Measurements from ENCODE around the gene HGFAC. TPM values are rescaled to one million over a fixed set of nuclear protein-coding genes. Genes with fewer than 3 reads are reported as not detected.

HGFAC gene
- total RNA-seq, 1 experiment from 2014 or later, result 0.28 TPM

DNA sequence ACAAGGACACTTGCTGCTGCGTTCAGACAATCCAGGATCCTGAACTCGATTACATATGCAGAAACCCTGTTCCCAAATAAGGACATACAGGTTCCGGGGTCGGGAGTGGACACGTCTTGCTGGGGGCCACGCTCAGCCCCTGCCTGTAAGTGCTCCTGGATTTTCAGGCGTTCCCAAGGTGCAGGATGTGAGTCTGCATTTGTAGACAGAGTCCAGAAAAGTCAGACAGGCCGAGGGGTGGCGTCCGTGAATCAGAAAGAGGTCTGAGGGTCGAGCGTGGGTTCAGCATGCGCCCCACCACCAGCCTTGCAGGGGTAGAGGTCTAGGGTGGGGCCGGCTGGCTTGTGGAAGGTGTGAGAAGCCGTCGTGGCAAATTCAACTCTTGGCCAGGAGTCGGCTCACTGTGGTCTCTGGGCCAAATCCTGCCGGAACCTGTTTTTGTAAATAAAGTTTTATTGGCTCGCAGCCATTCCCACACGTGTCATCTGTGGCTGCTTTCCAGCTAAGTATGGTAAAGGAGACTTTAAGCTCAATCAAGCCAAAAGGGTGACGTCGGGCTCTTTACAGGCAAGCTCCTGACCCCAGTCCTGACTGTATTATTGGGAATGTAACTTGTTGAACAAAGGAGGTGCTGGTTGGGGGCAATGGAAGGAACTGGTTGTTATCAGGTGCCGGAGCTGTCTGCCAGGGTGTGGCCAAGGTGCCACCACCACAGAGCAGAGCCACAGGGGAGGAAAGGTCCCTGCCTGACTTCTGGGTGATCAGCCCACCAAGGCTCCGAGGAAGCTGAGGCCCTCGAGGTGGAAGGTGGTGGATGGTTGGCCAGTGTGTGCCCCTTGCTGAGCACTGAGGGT lies 28.7 kb downstream of the HGFAC start:
- POLR2A ChIA-PET, result interaction anchor here (0.9 to 1.0 kb wide), 2 partner anchors 9 to 10 kb away, joined by 4 read pairs; no protein-coding TSS in a partner anchor
- H3K27me3 Mint-ChIP-seq (ENCODE audit: insufficient read depth, unreplicated experiment), result no peaks in the 10 kb centered on the region
- BruUV-seq (replicated peaks), result no TSS peak
- intact Hi-C loops (cut with micrococcal nuclease), result no loop called here
- DNase-seq (ENCODE audit: unreplicated experiment), result peak; percentile 79
- H3K4me1 Mint-ChIP-seq (ENCODE audit: insufficient read depth, unreplicated experiment), result peaks cover 6% of the 10 kb centered on the region
- H3K36me3 Mint-ChIP-seq (ENCODE audit: insufficient read depth, unreplicated experiment), result no peaks in the 10 kb centered on the region
- TF ChIP-seq, protein P1, sequence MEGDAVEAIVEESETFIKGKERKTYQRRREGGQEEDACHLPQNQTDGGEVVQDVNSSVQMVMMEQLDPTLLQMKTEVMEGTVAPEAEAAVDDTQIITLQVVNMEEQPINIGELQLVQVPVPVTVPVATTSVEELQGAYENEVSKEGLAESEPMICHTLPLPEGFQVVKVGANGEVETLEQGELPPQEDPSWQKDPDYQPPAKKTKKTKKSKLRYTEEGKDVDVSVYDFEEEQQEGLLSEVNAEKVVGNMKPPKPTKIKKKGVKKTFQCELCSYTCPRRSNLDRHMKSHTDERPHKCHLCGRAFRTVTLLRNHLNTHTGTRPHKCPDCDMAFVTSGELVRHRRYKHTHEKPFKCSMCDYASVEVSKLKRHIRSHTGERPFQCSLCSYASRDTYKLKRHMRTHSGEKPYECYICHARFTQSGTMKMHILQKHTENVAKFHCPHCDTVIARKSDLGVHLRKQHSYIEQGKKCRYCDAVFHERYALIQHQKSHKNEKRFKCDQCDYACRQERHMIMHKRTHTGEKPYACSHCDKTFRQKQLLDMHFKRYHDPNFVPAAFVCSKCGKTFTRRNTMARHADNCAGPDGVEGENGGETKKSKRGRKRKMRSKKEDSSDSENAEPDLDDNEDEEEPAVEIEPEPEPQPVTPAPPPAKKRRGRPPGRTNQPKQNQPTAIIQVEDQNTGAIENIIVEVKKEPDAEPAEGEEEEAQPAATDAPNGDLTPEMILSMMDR (IDR thresholded peaks at IDR 0.05; ENCODE audit: unreplicated experiment), result no peak
- no peaks in the 10 kb centered on the region for H3K9me3 Mint-ChIP-seq (ENCODE audit: unreplicated experiment)
- CTCF ChIA-PET, result interaction anchor here (0.8 to 3.7 kb wide), 2 partner anchors 10 to 124 kb away, joined by 5 to 26 read pairs; no protein-coding TSS in a partner anchor
- H3K4me3 Mint-ChIP-seq (ENCODE audit: unreplicated experiment), result no peak overlapping the region
- H3K27ac Mint-ChIP-seq (ENCODE audit: low read depth, unreplicated experiment), result no peak overlapping the region

DNA sequence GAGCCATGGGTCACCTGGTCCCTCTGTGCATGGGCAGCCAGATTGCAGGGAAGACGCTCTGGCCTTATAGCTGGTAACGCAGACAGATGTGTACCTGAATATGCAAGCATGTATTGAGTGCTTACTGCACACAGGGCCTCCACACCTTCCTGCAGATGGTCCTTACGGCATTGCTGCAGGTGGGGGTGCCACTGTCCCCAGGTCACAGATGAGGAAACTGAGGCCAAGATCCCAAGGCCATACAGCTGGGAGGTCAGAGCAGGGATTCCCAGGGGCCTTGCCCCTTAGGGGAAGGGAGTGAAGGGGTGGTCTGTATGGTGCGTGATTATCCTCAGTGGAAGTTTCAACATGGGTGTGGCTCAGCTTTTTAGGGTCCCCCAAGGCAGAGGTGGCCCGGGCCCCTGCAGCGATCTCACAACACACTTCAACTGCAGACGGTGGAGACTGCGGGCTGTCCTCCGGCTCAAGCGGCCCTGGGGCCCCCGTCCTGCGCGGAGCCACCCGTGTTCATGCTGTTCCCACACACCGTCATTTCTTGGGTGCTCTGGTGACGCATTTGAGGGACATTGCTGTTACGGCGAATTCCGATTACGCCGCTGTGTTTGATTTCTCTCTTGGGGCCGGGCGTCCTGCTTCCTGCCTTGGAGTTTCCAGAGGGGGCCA lies 29.5 kb downstream of the HGFAC start:
- no peaks in the 10 kb centered on the region for H3K36me3 Mint-ChIP-seq (ENCODE audit: insufficient read depth, unreplicated experiment)
- TF ChIP-seq, protein P1 (IDR thresholded peaks at IDR 0.05; ENCODE audit: unreplicated experiment), result no peak
- BruUV-seq (replicated peaks), result no TSS peak
- H3K9me3 Mint-ChIP-seq (ENCODE audit: unreplicated experiment), result no peaks in the 10 kb centered on the region
- ChIA-PET POLR2A (interaction anchor here (0.9 kb wide), 1 partner anchor 10 kb away, joined by 4 read pairs; no protein-coding TSS in a partner anchor), CTCF (interaction anchor here (3.7 kb wide), 1 partner anchor 9 kb away, joined by 26 read pairs; no protein-coding TSS in a partner anchor)
- H3K4me3 Mint-ChIP-seq (ENCODE audit: unreplicated experiment), result no peak overlapping the region
- H3K27me3 Mint-ChIP-seq (ENCODE audit: insufficient read depth, unreplicated experiment), result no peaks in the 10 kb centered on the region
- intact Hi-C loops (cut with micrococcal nuclease), result no loop called here
- no peak for DNase-seq (ENCODE audit: unreplicated experiment)
- H3K4me1 Mint-ChIP-seq (ENCODE audit: insufficient read depth, unreplicated experiment), result peaks cover 6% of the 10 kb centered on the region
- H3K27ac Mint-ChIP-seq (ENCODE audit: low read depth, unreplicated experiment), result no peak overlapping the region

DNA sequence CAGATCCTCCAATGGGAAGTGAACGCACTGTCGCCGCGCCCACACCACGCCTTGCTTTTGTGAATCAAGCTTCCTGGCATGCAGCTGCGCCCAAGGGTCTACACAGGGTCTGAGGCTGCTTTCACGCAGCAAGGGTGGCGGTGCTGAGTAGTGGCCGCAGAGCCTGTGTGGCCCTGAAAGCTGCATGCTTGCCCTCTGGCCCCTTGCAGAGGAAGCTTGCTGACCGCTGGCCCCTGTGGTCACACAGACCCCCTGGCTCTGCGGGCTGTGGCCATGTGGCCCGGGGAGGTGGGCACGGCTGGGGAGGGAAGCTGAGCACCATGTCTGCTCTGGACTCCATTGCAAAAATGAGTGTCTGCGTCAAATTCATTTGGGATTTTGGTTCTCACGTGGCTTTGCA lies 30.1 kb downstream of the HGFAC start:
- no peak overlapping the region for H3K27ac Mint-ChIP-seq (ENCODE audit: low read depth, unreplicated experiment)
- ChIA-PET POLR2A (interaction anchor here (0.6 kb wide), 1 partner anchor 88 kb away, joined by 3 read pairs; no protein-coding TSS in a partner anchor), CTCF (interaction anchor here (3.7 kb wide), 1 partner anchor 8 kb away, joined by 26 read pairs; no protein-coding TSS in a partner anchor)
- H3K4me3 Mint-ChIP-seq (ENCODE audit: unreplicated experiment), result no peak overlapping the region
- DNase-seq (ENCODE audit: unreplicated experiment), result no peak
- intact Hi-C loops (cut with micrococcal nuclease), result no loop called here
- peaks cover 6% of the 10 kb centered on the region for H3K4me1 Mint-ChIP-seq (ENCODE audit: insufficient read depth, unreplicated experiment)
- H3K27me3 Mint-ChIP-seq (ENCODE audit: insufficient read depth, unreplicated experiment), result no peaks in the 10 kb centered on the region
- no peaks in the 10 kb centered on the region for H3K36me3 Mint-ChIP-seq (ENCODE audit: insufficient read depth, unreplicated experiment)
- no peaks in the 10 kb centered on the region for H3K9me3 Mint-ChIP-seq (ENCODE audit: unreplicated experiment)
- BruUV-seq (replicated peaks), result no TSS peak
- TF ChIP-seq, protein P1 (IDR thresholded peaks at IDR 0.05; ENCODE audit: unreplicated experiment), result no peak

All from MCF 10A (cell line).